GM12878 (cell line): ENCODE results near the gene TRABD2B. TPM values are rescaled to one million over a fixed set of nuclear protein-coding genes. Genes with fewer than 3 reads are reported as not detected.

Experiments
- ATAC-seq: fragments of 200-7000 bp; cut with Tn5 transposase; 3 replicates; pipeline ENCODE4 v1.9.1; 2020; ENCODE audit warnings: mild to moderate bottlenecking, moderate library complexity
- BruUV-seq: library from RNA; stranded (reverse); fragments of 400-500 nt; replicated peaks from 2 replicates; lab custom pipeline; 2021; lab: Mats Ljungman, UMichigan
- CTCF ChIA-PET: fragments of 300-600 bp; sonication (Branson Sonifier 250); formaldehyde crosslinking; extraction: SDS; loops from one replicate; lab custom pipeline; 2021; ENCODE audit warnings: inconsistent platforms; lab: Yijun Ruan, JAX
- POLR2A ChIA-PET: fragments of 350-600 bp; formaldehyde crosslinking; extraction: SDS; loops from one replicate; lab custom pipeline; 2021; ENCODE audit warnings: inconsistent platforms; lab: Charles Lee
- RAD21 ChIA-PET: fragments of 300-600 bp; sonication (Branson Sonifier 250); formaldehyde crosslinking; loops from one replicate; lab custom pipeline; 2023; ENCODE audit warnings: antibody characterized with exemption; ENCODE audit not compliant: unreplicated experiment; lab: Charles Lee
- SMC1A ChIA-PET: fragments of 300-600 bp; sonication (Branson Sonifier 250); formaldehyde crosslinking; loops from one replicate; lab custom pipeline; 2023; ENCODE audit not compliant: unreplicated experiment, uncharacterized antibody; lab: Charles Lee
- DNase-seq: peaks from one replicate; pipeline ENCODE4 v3.0.0-alpha.2; 2011; ENCODE audit warnings: low read depth, low spot score
- FAIRE-seq: peaks from 3 replicates; lab custom pipeline; 2011; peaks lifted over from hg19 to GRCh38; lab: Jason Lieb, UNC
- H2AFZ ChIP-seq: 2 replicates; pipeline ENCODE4 v1.6.0; 2011; ENCODE audit warnings: low read depth, low read length, control low read depth; ENCODE audit not compliant: control insufficient read depth
- H3K27ac ChIP-seq: 2 replicates; pipeline ENCODE4 v1.5.1; 2011; ENCODE audit warnings: control low read depth; ENCODE audit not compliant: control insufficient read depth, insufficient read depth
- H3K27me3 ChIP-seq, 2 experiments: replicated peaks in 1 of 2; 2 replicates each; pipeline versions ENCODE4 v1.6.0 to v1.6.1; 2011; ENCODE audit warnings: low read length in 1 of 2; ENCODE audit not compliant: control insufficient read depth in 2 of 2, insufficient read depth in 2 of 2
- H3K36me3 ChIP-seq, 2 experiments: 2 replicates each; pipeline ENCODE4 v1.5.1; 2011; ENCODE audit warnings: low read length in 1 of 2; ENCODE audit not compliant: control insufficient read depth in 2 of 2, insufficient read depth in 2 of 2
- H3K4me1 ChIP-seq: 2 replicates; pipeline ENCODE4 v1.6.1; 2011; ENCODE audit warnings: mild to moderate bottlenecking, low read length, moderate library complexity, mixed read lengths; ENCODE audit not compliant: control insufficient read depth, insufficient read depth
- H3K4me2 ChIP-seq: 2 replicates; pipeline ENCODE4 v1.6.0; 2011; ENCODE audit warnings: control low read depth; ENCODE audit not compliant: control insufficient read depth, insufficient read depth
- H3K4me3 ChIP-seq: fragments of 200-600 bp; sonication (generic); 2 replicates; pipeline ENCODE4 v1.5.1; 2016
- H3K79me2 ChIP-seq: 2 replicates; pipeline ENCODE4 v1.6.0; 2011; ENCODE audit warnings: low read length; ENCODE audit not compliant: control insufficient read depth, insufficient read depth
- H3K9ac ChIP-seq: 2 replicates; pipeline ENCODE4 v1.8.0; 2011; ENCODE audit warnings: low read length, control low read depth, mixed read lengths; ENCODE audit not compliant: control insufficient read depth, insufficient read depth
- H3K9me3 ChIP-seq: replicated peaks from 3 replicates; pipeline ENCODE4 v1.5.1; 2011; ENCODE audit warnings: mild to moderate bottlenecking, low read length; ENCODE audit not compliant: control insufficient read depth, insufficient read depth
- H4K20me1 ChIP-seq: 2 replicates; pipeline ENCODE4 v1.6.0; 2011; ENCODE audit not compliant: control insufficient read depth, insufficient read depth
- SIN3A ChIP-seq: IDR thresholded peaks from 2 replicates; pipeline ENCODE4 v1.6.1; 2012; ENCODE audit warnings: low read depth, low read length, improper control_type of control experiment
- TCF7 ChIP-seq: IDR thresholded peaks from 2 replicates; pipeline ENCODE4 v1.6.1; 2014; ENCODE audit warnings: antibody characterized with exemption, borderline replicate concordance
- WGBS: methylation state at CpG from one replicate; pipeline ENCODE4 v1.1.6; 2016; ENCODE audit warnings: low lambda C conversion rate; ENCODE audit not compliant: insufficient replicate concordance, insufficient coverage; ENCODE audit errors: missing lambda C conversion rate; 5-methylcytosine and 5-hydroxymethylcytosine counted together
- in situ Hi-C: fragments of 300-500 bp; cut with MboI; formaldehyde crosslinking; loops from 9 replicates; pipeline ENCODE4 v1.14.3; 2018; ENCODE audit warnings: mixed read lengths
- intact Hi-C: fragments of 100-400 bp; cut with micrococcal nuclease; formaldehyde crosslinking; loops from one replicate; pipeline ENCODE4 v1.14.2; 2022; ENCODE audit not compliant: unreplicated experiment
- polyA plus RNA-seq, 11 experiments: library from polyadenylated mRNA; depleted of rRNA in 4 of 11; unstranded in 6 of 11; stranded (reverse) in 5 of 11; fragments of >200 nt; fragmentation: Nextera tagmentation in 4 of 11; fragmentation: Illumina TruSeq in 1 of 11; extraction: Ambion mirVana in 4 of 11; extraction: Trizol in 1 of 11; gene quantifications; 1 replicate in 1 of 11; 2 replicates in 10 of 11; pipeline versions ENCODE4 v1.2.1 to v1.2.3, GENCODE V29; 2011 to 2016; ENCODE audit warnings: inconsistent platforms in 2 of 11, missing spikeins in 2 of 11, low read depth in 1 of 11
- total RNA-seq, 4 experiments: library from RNA; depleted of rRNA in 3 of 4; stranded (reverse); fragments of >200 nt in 3 of 4; fragmentation: Illumina TruSeq in 1 of 4; extraction: Trizol in 1 of 4; gene quantifications; 2 replicates each; pipeline versions ENCODE4 v1.2.1 to v1.2.3, GENCODE V29; 2013 to 2021
- TF ChIP-seq, protein P1 (sequence below): fragments of 450-650 bp; formaldehyde crosslinking; IDR thresholded peaks from 2 replicates; pipeline ENCODE4 v1.4.0; 2020; ENCODE audit warnings: mild to moderate bottlenecking, moderate library complexity

TRABD2B gene
- total and polyA plus RNA-seq, 10 of the 15 experiments (the other 5 are each of a cell fraction or from before 2014, with no cell fraction given) = not detected

DNA sequence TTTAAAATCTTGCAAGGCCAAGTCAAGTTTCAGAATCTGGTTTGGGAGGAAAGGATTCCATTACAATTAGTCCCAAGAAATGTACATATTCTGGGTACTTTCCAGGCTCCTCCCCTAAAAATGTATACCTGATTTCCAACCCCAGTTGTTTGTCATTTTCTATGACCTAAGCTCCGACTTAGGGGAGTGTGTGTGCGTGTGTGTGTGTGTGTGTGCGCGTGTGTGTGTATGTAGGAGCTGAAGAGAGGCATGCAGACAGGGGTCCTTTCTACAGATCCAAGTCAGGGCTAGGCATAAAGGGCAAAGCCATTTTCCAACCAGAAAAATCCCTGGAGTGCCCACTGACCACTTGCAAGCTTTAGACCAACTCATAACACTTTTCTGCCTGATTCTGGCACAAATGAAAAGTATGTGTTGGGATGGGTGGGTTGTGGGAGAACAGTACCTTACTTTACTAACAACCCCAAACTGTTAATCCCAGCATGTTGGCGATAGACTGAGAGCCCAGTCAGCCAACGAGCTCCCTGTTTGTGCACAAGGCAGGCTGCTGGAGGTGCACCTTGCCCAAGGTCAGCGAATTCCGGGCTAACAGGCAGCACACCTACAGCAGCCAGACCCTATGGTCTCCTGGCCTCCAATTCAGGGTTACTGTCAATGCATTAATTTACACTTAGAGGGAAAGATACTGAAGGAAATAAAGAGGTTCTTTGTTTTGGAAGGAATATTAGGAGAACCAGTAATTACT, 1.7 kb downstream of the TRABD2B start:
- Histone ChIP-seq H3K36me3 (no peaks in the 10 kb centered on the region), H3K4me1 (no peaks in the 10 kb centered on the region), H3K4me2 (no peak overlapping the region), H2AFZ (no peak overlapping the region), H3K27me3 (peaks cover 0 to 7% of the 10 kb centered on the region in 2 experiments; a peak in 3 of 4 replicates), H3K9me3 (no peaks in the 10 kb centered on the region), H3K4me3 (no peak overlapping the region), H4K20me1 (no peaks in the 10 kb centered on the region), H3K9ac (no peak overlapping the region), H3K27ac (no peak overlapping the region), H3K79me2 (no peaks in the 10 kb centered on the region)
- ATAC-seq (no peak), FAIRE-seq (no peak), DNase-seq (no peak)
- no TSS peak for BruUV-seq
- in situ Hi-C loops = no loop called here
- no peak for TF ChIP-seq TCF7
- TF ChIP-seq, protein P1, sequence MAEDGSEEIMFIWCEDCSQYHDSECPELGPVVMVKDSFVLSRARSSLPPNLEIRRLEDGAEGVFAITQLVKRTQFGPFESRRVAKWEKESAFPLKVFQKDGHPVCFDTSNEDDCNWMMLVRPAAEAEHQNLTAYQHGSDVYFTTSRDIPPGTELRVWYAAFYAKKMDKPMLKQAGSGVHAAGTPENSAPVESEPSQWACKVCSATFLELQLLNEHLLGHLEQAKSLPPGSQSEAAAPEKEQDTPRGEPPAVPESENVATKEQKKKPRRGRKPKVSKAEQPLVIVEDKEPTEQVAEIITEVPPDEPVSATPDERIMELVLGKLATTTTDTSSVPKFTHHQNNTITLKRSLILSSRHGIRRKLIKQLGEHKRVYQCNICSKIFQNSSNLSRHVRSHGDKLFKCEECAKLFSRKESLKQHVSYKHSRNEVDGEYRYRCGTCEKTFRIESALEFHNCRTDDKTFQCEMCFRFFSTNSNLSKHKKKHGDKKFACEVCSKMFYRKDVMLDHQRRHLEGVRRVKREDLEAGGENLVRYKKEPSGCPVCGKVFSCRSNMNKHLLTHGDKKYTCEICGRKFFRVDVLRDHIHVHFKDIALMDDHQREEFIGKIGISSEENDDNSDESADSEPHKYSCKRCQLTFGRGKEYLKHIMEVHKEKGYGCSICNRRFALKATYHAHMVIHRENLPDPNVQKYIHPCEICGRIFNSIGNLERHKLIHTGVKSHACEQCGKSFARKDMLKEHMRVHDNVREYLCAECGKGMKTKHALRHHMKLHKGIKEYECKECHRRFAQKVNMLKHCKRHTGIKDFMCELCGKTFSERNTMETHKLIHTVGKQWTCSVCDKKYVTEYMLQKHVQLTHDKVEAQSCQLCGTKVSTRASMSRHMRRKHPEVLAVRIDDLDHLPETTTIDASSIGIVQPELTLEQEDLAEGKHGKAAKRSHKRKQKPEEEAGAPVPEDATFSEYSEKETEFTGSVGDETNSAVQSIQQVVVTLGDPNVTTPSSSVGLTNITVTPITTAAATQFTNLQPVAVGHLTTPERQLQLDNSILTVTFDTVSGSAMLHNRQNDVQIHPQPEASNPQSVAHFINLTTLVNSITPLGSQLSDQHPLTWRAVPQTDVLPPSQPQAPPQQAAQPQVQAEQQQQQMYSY = no peak
- no peak for TF ChIP-seq SIN3A
- SMC1A ChIA-PET = interaction anchor here (1.0 kb wide), 1 partner anchor 11 kb away, joined by 3 read pairs; no protein-coding TSS in a partner anchor
- CTCF ChIA-PET = interaction anchor here (1.3 kb wide), 1 partner anchor 8 kb away, joined by 3 read pairs; no protein-coding TSS in a partner anchor
- POLR2A ChIA-PET = no interaction called here
- 45% methylated on average over 8 of the region's 8 CpGs for WGBS
- intact Hi-C loops = loop anchor here (5.0 kb wide), 1 partner anchor 207 kb away; no protein-coding TSS in a partner anchor
- RAD21 ChIA-PET = interaction anchor here (0.9 kb wide), 1 partner anchor 207 kb away, joined by 3 read pairs; no protein-coding TSS in a partner anchor
